NOMO-1 treated with DMSO at 0.1 percent for 48 hours (cell line): Measurements from ENCODE around the gene PRKN.

Source experiments
- DNase-seq: peaks from one replicate; lab custom pipeline; 2025; ENCODE audit not compliant: unreplicated experiment; lab: John Stamatoyannopoulos, UW

Gene PRKN

DNA sequence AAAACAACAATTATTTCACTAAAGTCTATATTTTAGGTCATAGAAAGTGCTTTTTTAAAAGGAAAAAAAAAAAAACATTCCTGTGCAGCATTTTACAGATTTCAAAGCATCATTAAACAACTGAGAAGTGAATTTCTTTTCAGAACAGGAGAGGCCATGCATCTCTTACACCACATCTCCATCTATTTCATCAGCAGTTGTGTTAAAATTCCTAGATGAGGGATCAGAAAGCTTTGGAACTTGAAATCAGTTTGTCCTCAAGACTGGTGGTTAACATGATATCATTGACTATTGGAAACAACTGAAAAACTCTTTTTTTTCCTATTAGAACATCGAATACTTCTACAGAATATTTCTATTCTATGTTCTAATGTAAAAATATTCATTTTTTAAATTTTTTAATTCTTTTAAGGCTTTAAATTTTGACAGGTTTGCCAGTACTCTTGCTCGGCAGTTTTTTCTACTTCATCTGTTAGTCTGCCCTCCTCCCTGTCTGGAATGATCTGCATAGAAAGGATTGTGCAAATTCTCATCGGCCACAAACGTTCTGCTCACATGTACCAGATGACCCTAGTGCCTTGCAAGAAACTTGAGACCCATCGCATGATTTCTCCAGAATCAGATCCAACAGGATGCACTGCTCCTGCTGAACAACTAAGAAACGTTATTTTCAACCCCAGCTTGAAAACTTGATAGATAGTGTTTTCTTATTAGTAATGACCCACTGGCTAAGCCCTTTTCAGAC is 1042.7 kb downstream of the PRKN start:
- no peak for DNase-seq

DNA sequence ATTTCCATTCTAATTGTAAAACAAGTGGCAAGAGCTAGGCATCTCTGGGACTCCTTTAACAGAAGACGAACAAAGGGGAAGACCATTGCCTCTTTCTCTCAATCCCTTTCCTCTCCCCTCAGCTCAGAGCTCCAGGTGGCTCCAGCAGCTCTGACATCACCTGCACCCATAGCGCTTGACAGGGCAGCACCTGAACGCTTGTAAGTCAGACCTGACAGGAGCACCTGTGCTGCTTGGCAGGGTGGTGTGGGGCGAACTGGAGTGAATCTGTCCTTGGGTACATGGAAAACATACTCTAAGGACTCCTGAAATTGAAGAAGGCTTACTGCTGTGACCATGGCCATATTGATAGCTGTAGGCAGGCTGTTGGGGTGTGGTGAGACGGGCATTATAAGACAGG is 1044.2 kb downstream of the PRKN start:
- no peak for DNase-seq

DNA sequence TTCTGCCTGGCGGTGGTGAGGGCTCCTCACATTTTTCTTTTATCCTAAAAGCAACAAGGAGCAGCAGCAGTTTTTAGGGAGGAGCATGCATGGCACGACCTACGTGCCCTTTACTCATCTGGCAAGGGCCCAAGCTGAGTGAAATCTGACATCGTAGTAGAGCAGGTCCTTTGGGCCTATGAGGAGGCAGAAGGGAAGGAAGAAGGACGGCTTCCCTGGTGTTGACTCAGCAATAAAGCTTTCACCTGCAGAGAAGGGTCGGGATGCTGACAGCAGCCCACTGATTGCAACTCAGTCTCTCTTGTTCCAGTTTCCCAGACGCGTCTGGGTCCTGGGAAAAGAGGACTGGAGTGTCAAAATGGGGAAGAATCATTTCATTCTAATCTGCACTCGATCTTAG is 1044.6 kb downstream of the PRKN start:
- DNase-seq = no peak

DNA sequence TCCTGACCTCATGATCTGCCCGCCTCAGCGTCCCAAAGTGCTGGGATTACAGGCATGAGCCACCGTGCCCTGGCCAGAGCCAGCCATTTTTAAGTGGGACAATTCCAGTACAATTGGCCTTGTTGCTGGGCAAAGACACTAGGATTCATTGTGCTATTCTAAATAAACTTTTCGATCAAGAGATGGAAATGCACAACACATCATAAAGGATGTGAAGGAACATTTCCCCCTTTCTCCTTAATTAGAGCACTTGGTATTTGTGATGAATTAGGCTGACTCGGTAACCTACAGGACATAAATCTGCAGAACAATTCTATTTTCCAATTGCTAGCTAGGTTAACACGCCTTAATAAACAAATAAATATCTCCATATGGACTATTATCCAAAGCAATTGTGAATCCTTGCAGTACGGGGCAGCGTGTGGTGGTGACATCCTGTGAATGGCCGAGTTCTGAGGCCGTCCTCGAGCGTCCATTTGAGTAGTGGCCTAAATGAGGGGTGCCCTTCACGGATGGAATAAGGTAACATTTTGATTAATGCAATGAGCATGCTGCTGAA is 1047.5 kb downstream of the PRKN start:
- DNase-seq = no peak

DNA sequence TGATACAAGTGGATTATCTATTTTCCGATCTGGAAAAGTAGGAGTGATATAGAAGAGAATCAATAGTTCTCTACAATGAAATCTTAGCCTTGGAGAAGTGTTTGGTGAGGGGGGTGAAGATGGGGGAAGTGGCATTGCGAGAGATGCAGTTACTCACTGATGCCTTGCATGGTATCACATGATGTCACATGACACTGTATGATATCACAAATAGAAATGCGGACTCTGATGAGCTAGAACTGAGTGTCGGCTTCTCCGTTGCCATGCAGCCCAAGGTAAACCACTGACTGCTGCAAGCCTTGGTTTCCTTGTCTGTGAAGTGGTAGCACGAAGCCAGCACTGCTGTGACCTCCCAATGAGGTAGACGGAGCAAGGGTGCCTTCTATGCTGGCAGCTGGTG is 1050.4 kb downstream of the PRKN start:
- DNase-seq = no peak

DNA sequence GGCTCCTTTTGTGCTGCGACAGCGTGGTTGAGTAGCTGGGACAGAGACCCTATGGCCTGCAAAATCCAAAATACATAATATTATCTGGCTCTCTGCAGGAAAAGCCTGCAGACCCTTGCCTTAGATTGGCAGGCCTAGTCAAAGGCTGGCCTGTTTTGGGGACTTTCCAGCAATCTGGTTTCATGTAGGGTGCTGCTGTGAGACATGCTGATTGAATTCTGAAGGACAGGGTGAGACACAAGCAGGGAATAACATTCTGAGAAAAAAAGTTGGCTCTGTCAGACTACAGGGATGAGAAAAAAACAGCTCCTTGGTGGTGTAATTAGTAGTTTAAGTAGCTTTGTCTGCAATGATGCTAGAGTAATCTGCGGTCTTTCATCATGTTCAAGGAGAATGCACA is 1051.0 kb downstream of the PRKN start:
- no peak for DNase-seq

DNA sequence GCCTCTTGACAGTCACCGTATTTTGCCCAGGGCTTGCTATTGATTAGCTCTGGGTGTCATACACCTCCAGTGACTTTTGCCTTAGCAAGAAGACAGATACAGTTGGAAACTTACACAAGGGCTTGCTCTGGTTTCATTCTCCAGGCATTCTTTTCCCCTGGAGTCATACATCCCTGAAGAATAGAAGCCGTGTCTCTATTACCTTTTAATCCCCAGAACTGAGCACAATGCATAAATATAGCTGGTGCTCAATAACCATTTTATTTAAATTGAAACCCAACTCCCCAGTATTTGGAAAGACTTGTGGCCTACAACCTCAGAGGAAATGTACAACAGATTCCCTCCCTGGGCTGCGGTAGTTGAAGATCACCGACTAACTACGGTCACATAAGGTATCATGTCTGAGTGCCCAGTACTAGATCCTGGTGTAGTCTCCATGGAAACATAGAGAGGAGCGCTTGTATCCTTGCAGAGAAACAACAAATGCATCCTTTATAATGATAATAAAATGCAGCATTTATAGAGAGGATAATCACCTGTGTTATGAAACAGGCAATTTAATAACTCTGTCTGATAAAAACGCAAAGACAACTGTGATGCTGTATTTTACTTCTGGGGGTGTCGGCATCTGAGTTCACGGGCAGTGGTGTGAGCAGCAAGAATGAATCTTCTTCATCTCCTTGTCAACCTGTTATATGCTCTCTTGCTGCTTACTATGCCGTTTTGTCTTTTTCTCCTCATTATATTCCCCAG is 1052.5 kb downstream of the PRKN start:
- DNase-seq = no peak

DNA sequence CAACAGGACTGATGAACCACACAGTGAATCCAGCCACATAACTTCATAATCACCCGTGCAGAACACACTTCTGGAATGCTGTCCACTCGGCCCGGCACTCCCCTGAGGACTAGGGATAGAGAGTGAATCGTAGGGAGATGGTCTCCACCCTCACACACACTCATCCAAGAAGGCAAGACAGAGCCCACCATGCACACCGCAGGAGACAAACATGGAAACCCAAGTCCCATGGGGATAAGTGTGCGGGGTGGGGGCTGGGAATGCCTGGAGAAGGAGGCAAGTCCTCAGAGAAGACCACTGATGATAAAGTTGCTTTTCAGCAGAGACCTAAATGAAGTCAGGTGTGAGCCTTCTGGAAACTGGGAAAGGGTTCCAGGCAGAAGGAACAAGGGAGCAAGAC is 1054.5 kb downstream of the PRKN start:
- no peak for DNase-seq

DNA sequence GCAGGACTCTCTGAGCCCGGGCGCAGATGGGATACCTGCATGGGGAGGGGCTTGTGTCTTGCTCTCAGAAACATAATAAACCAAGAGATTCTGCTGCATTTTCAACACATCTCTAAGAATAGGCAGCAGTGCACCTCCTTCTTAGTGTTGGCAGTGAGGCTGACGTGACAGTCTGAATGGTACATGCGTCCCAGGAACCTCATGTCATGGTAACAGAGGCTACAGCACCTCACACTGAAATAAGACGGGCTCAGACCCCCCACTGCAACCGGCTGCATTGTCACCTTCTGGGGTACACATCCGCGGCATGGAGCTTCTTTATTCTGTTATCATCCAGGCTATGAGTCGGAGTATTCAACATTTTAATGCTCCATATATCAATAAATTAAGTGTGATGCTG is 1056.4 kb downstream of the PRKN start:
- DNase-seq = no peak

DNA sequence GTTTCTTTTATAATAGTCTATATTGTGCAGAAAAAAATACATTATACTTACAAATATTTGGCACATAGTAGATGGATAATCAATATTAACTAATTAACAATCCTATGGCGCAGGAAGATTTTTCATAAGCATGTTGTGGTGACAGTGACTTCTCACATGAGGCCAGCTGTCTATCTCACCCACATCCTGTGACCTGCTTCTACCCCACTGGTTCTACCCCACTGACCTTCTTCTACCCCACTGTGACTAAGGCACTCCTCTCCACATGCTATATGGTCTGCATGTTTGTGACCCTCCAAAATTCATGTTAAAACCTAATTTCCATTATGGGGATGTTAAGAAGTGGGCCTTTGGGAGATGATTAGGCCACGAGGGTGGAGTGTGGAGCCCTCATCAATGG is 1058.9 kb downstream of the PRKN start:
- DNase-seq = no peak

DNA sequence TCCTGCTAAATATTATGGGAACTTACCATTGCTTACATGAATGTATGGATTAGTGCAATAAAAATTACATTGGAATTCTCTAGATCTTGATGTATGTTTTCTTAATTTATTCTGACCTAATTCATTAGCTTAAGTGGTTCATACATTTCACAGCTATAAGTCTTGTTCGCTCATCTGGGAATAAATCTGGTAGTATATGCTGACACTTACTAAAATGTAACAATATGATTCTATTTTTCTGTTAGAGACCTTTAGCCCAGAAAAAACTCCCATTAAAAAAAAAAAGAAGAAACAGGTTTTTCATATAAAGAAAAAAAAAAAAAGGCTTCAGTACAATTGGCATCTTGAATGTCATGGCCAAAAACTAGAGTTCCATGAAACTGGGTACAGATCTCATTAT is 1059.6 kb downstream of the PRKN start:
- no peak for DNase-seq

DNA sequence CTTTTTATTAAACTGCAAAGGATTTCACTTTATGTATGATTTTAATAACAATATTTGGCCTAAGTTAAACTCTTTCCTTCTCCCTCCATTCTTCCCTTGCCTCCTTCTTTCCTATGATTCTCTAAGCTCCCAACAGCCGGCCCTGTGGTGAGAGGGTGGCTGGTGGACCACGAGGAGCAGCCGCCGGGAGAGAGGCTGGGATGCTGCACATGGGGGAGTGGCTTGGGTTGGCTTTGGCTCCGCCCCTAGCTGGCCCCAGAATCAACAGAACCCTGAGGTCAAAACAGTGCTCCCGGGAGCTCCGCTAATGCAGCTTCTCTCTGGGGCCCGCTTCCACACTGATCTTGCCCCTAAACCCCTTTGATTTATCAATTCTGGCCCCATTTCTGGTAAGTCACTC is 1063.9 kb downstream of the PRKN start:
- no peak for DNase-seq

- no peak for DNase-seq
Observed at GRCh38 chr6:161660666-161661571, 1066.6 kb downstream of the PRKN start.

- DNase-seq = no peak
Observed at GRCh38 chr6:161658211-161658610, 1069.4 kb downstream of the PRKN start.

GRCh38 chr6:161654209-161654608 is 1073.4 kb downstream of the PRKN start:
- no peak for DNase-seq

DNA sequence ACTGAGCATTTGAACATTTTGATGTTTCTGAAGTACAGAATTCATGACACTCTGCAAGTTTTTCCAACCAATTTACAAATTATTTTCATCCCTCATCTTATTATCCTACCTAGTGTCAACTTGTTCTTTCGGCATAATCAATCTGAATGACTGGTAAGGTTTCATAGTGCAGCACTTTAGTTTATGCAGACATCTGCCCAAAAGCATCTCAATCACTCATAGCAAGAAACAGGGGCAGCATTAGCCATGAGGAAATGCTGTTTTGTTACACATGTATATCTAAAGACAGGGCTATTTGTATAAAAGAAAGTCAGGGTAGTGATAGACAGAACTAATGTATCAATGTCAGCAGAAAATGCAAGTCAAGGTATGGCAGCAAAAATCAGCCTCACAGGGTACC is 1075.6 kb downstream of the PRKN start:
- no peak for DNase-seq

DNA sequence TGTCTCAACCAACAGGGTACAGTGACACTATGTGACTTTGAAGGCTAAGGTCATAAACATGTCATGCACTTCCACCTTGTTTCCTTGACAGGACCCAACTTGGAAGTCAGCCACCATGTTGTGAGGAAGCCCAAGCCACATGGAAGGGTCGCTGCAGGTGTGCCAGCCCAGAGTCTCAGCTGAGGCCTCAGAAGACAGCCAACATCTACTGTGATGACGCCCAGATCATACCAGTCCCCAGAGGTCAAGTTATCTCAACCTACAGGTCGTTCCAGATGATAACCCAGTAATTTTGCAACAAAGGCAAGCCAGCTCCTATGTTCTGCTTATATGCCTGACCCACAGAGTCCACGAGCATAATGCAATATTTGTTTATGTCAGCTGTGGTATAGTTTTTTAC is 1077.7 kb downstream of the PRKN start:
- DNase-seq = no peak

DNA sequence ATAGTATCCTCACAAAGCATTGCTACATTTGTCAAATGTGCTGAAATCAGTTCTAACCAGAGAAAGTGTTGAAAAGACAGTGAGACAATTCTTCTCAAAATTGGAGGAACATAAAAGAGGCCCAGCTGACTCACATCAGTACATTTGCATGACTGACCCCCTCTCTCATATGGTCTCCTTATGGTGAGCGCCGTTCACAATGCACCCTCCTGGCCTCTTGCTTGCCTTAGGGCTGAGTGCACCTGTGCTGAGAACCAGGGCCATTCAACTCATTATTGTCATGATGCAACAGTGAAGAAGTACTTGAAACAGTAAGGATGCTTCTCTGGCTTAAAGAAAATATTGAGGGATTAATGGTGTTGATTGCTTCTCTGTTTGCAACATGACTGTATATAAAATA is 1078.5 kb downstream of the PRKN start:
- no peak for DNase-seq

DNA sequence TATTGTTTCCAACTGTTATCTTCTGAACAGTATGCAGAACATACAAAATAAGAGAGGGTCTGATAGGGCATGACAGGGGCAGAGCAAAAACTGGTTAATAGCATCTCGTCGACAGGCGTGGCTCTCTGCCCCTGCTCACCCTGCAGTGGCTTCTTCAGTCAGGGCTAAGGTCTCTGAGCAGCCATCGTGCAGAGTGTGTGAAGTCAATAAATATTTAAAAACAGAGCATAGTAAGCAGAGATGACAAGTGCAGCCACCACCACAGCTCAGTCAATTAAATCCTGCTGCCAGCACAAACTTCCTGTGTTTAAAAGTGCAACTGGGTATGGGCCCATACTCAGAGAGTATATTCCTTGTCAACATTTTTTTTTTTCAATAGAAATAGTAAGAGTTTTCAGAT is 1080.3 kb downstream of the PRKN start:
- no peak for DNase-seq

GRCh38 chr6:161644521-161644920 is 1083.0 kb downstream of the PRKN start:
- DNase-seq = no peak

GRCh38 chr6:161641175-161641574 is 1086.4 kb downstream of the PRKN start:
- no peak for DNase-seq
